GM23338 (cell line): ENCODE data around the gene ANKRD31. TPM values are rescaled to one million over a fixed set of nuclear protein-coding genes. Genes with fewer than 3 reads are reported as not detected.

Source experiments
- ATAC-seq: fragments of 200-7000 bp; cut with Tn5 transposase; 3 replicates; pipeline ENCODE4 v1.9.1; 2020
- DNase-seq: peaks from one replicate; pipeline ENCODE4 v3.0.0-alpha.2; 2015; ENCODE audit warnings: low spot score
- H2AFZ ChIP-seq: fragments of 200-600 bp; sonication (generic); 2 replicates; pipeline ENCODE4 v1.8.0; 2016; ENCODE audit warnings: antibody characterized with exemption, mild to moderate bottlenecking, moderate library complexity
- H3F3A ChIP-seq: fragments of 200-600 bp; sonication (generic); replicated peaks from 2 replicates; pipeline ENCODE4 v1.8.0; 2017; ENCODE audit warnings: antibody characterized with exemption, mixed run types, low read depth
- H3K27ac ChIP-seq: fragments of 200-600 bp; sonication (generic); 2 replicates; pipeline ENCODE4 v1.6.1; 2016; ENCODE audit warnings: low read depth
- H3K27me3 ChIP-seq: fragments of 200-600 bp; sonication (generic); 2 replicates; pipeline ENCODE4 v1.8.0; 2016; ENCODE audit warnings: mild to moderate bottlenecking, mixed run types, moderate library complexity; ENCODE audit not compliant: insufficient read depth
- H3K36me3 ChIP-seq: fragments of 200-600 bp; sonication (generic); 2 replicates; pipeline ENCODE4 v1.8.0; 2016; ENCODE audit warnings: mild to moderate bottlenecking; ENCODE audit not compliant: insufficient read depth
- H3K4me1 ChIP-seq: fragments of 200-600 bp; sonication (generic); 2 replicates; pipeline ENCODE4 v1.8.0; 2016; ENCODE audit warnings: mild to moderate bottlenecking, moderate library complexity; ENCODE audit not compliant: insufficient read depth
- H3K4me2 ChIP-seq: fragments of 200-600 bp; sonication (generic); 2 replicates; pipeline ENCODE4 v1.7.1; 2017; ENCODE audit warnings: mixed run types
- H3K4me3 ChIP-seq: fragments of 200-600 bp; sonication (generic); 2 replicates; pipeline ENCODE4 v1.6.1; 2016; ENCODE audit warnings: mixed run types
- H3K79me2 ChIP-seq: fragments of 200-600 bp; sonication (generic); replicated peaks from 2 replicates; pipeline ENCODE4 v1.8.0; 2017; ENCODE audit warnings: mild to moderate bottlenecking; ENCODE audit not compliant: insufficient read depth
- H3K9me2 ChIP-seq: fragments of 200-600 bp; sonication (generic); 2 replicates; pipeline ENCODE4 v1.8.0; 2017; ENCODE audit not compliant: insufficient read depth
- H4K20me1 ChIP-seq: fragments of 200-600 bp; sonication (generic); replicated peaks from 2 replicates; pipeline ENCODE4 v1.8.0; 2017; ENCODE audit warnings: mild to moderate bottlenecking; ENCODE audit not compliant: insufficient read depth
- H3K27ac Mint-ChIP-seq: 2 replicates; pipeline ENCODE4 v1.8.0; 2020; ENCODE audit warnings: inconsistent platforms, mild to moderate bottlenecking, moderate library complexity, mixed read lengths
- H3K27me3 Mint-ChIP-seq: 3 replicates; pipeline ENCODE4 v1.8.0; 2022; ENCODE audit warnings: low read depth, mild to moderate bottlenecking, moderate library complexity, mixed read lengths, inconsistent platforms; ENCODE audit not compliant: insufficient read depth, poor library complexity
- H3K36me3 Mint-ChIP-seq: 3 replicates; pipeline ENCODE4 v1.8.0; 2021; ENCODE audit warnings: low read depth, mild to moderate bottlenecking, inconsistent platforms, moderate library complexity, mixed read lengths
- H3K4me1 Mint-ChIP-seq: 3 replicates; pipeline ENCODE4 v1.8.0; 2020; ENCODE audit warnings: mild to moderate bottlenecking, inconsistent platforms, mixed read lengths
- H3K4me3 Mint-ChIP-seq: 3 replicates; pipeline ENCODE4 v1.8.0; 2021; ENCODE audit warnings: moderate library complexity, mild to moderate bottlenecking, inconsistent platforms, mixed read lengths
- H3K9me3 Mint-ChIP-seq: 3 replicates; pipeline ENCODE4 v1.8.0; 2020; ENCODE audit warnings: moderate library complexity, mild to moderate bottlenecking, inconsistent platforms, mixed read lengths
- CREB1 ChIP-seq: fragments of 250-450 bp; sonication (Bioruptor Pico); IDR thresholded peaks from 2 replicates; pipeline ENCODE4 v1.5.0; 2020; ENCODE audit warnings: low read depth, mild to moderate bottlenecking, moderate library complexity
- CTCF ChIP-seq, 2 experiments: fragments of 200-600 bp in 1 of 2; sonication (generic) in 1 of 2; conservative IDR thresholded peaks; 2 replicates each; pipeline versions ENCODE4 v1.5.1 to v1.6.1; 2016 to 2017; ENCODE audit warnings: antibody characterized with exemption in 2 of 2, low read depth in 2 of 2, mild to moderate bottlenecking in 2 of 2, moderate library complexity in 1 of 2
- ZNF462 ChIP-seq: fragments of 250-450 bp; sonication (Bioruptor Pico); IDR thresholded peaks from 2 replicates; pipeline ENCODE4 v1.5.0; 2020; ENCODE audit warnings: mild to moderate bottlenecking, moderate library complexity
- polyA plus RNA-seq: library from polyadenylated mRNA; unstranded; fragments of >200 nt; fragmentation: Nextera tagmentation; extraction: Ambion mirVana; gene quantifications from 2 replicates; pipeline ENCODE4 v1.2.1, GENCODE V29; 2016
- total RNA-seq: library from RNA; depleted of rRNA; stranded (reverse); fragments of >200 nt; shearing (Covaris generic); gene quantifications from 2 replicates; pipeline ENCODE4 v1.2.3, GENCODE V29; 2014

ANKRD31 gene
- total and polyA plus RNA-seq, 2 experiments from 2014 or later = 0.18 to 0.59 TPM

GRCh38 chr5:75054134-75054930 lies 182.3 kb downstream of the ANKRD31 start:
- H3K9me3 Mint-ChIP-seq = no peaks in the 10 kb centered on the region; the same call in 2 of the 3 replicates
- DNase-seq = peak; percentile 87
- no peak for TF ChIP-seq CREB1 (CRISPR knock-in tag)
- TF ChIP-seq CTCF (conservative IDR thresholded peaks at IDR 0.05; ENCODE audit: low read depth in 2 of 2) = no peak
- TF ChIP-seq ZNF462 (CRISPR knock-in tag) = no peak
- no peaks in the 10 kb centered on the region for H3K9me2 ChIP-seq
- peak; percentile 15 for ATAC-seq
- peak overlapping the region; percentile 91 for H3K4me2 ChIP-seq
- H3K79me2 ChIP-seq = peaks cover 19% of the 10 kb centered on the region
- H2AFZ ChIP-seq = peak overlapping the region; percentile 54; the same call in 1 of the 2 replicates
- no peaks in the 10 kb centered on the region for H4K20me1 ChIP-seq
- H3K4me1 ChIP-seq = peaks cover 37% of the 10 kb centered on the region
- H3K27ac ChIP-seq = peak overlapping the region; percentile 86
- H3K4me3 ChIP-seq = peak overlapping the region; percentile 71
- H3K27ac Mint-ChIP-seq = no peak overlapping the region
- peak overlapping the region; percentile 81 for H3K4me3 Mint-ChIP-seq
- no peaks in the 10 kb centered on the region for H3F3A ChIP-seq
- peaks cover 63% of the 10 kb centered on the region for H3K4me1 Mint-ChIP-seq
- H3K36me3 Mint-ChIP-seq = no peaks in the 10 kb centered on the region; the same call in 2 of the 3 replicates
- no peaks in the 10 kb centered on the region for H3K36me3 ChIP-seq
- H3K27me3 ChIP-seq = peaks cover 37% of the 10 kb centered on the region
- peaks cover 44% of the 10 kb centered on the region for H3K27me3 Mint-ChIP-seq
